Measurements from ENCODE around the gene CHCHD10.

DNA sequence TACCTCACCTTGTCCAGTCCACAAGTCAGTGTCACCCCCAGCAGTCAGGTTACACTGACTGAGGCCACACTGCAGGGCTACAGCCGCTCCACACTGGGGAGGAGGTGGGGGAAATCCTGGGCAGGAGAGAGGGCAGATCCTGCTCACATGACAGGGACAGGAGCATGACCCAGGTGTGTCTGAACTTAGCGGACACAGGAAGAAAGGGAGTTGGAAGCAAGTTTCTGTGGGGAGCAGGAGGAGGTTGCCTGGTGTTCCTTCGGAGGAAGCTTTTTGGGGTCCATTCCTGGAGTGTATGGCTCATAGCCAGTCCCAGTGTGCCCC is 10.8 kb upstream of the CHCHD10 start:
- TF ChIP-seq, protein P1, sequence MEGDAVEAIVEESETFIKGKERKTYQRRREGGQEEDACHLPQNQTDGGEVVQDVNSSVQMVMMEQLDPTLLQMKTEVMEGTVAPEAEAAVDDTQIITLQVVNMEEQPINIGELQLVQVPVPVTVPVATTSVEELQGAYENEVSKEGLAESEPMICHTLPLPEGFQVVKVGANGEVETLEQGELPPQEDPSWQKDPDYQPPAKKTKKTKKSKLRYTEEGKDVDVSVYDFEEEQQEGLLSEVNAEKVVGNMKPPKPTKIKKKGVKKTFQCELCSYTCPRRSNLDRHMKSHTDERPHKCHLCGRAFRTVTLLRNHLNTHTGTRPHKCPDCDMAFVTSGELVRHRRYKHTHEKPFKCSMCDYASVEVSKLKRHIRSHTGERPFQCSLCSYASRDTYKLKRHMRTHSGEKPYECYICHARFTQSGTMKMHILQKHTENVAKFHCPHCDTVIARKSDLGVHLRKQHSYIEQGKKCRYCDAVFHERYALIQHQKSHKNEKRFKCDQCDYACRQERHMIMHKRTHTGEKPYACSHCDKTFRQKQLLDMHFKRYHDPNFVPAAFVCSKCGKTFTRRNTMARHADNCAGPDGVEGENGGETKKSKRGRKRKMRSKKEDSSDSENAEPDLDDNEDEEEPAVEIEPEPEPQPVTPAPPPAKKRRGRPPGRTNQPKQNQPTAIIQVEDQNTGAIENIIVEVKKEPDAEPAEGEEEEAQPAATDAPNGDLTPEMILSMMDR (IDR thresholded peaks at IDR 0.05) = no peak
- TF ChIP-seq POLR2A (IDR thresholded peaks at IDR 0.05) = no peak

All from adrenal gland (tissue), 5 donors.